ENCODE data around the gene NACC1. TPM values are rescaled to one million over a fixed set of nuclear protein-coding genes. Genes with fewer than 3 reads are reported as not detected.

The NACC1 gene
- total and polyA plus RNA-seq, 4 donors: 0.86 to 24.7 (median 17.7) TPM

GRCh38 chr19:13099073-13099999, 18.7 kb upstream of the NACC1 start:
- Histone ChIP-seq H3K4me3 (ENCODE audit: low read depth in 1 of 3, low read length in 3 of 3) (peak overlapping the region in 1 of 3 donors; percentile 35), H3K27me3 (ENCODE audit: control insufficient read depth in 4 of 4, insufficient read depth in 4 of 4, low read length in 3 of 4) (no peaks in the 10 kb centered on the region), H3K4me1 (ENCODE audit: control insufficient read depth in 4 of 4, insufficient read depth in 4 of 4, low read length in 3 of 4) (peaks cover 12 to 33% (median 23%) of the 10 kb centered on the region in 4 donors), H3K9ac (ENCODE audit: low read depth in 1 of 2, low read length in 2 of 2) (peak overlapping the region in 1 of 2 donors; percentile 47), H3K9me3 (ENCODE audit: control insufficient read depth in 4 of 4, low read length in 3 of 4) (no peaks in the 10 kb centered on the region), H3K36me3 (ENCODE audit: control insufficient read depth in 4 of 4, insufficient read depth in 3 of 4, low read depth in 1 of 4, low read length in 3 of 4) (peaks cover 0 to 6% (median 2%) of the 10 kb centered on the region in 4 donors), H3K27ac (ENCODE audit: low read depth in 1 of 2, low read length in 2 of 2) (peak overlapping the region; percentile 87 to 91)
- peak; percentile 73 for DNase-seq (ENCODE audit: low spot score)
- WGBS: 19% methylated on average over 77 of the region's 77 CpGs
- TF ChIP-seq CTCF (IDR thresholded peaks at IDR 0.05; ENCODE audit: low read depth, low read length, missing input control) (no peak), SP1 (IDR thresholded peaks at IDR 0.05) (peak; percentile 25), ZBTB33 (IDR thresholded peaks at IDR 0.05) (no peak), FOXA2 (IDR thresholded peaks at IDR 0.05) (no peak), GABPA (IDR thresholded peaks at IDR 0.05 in 1 of 2, conservative IDR thresholded peaks at IDR 0.05 in 1 of 2) (peak in 1 of 2 donors; percentile 47)

- no peaks in the 10 kb centered on the region for H3K9me3 ChIP-seq (ENCODE audit: control insufficient read depth in 4 of 4, low read length in 3 of 4)
- peak overlapping the region; percentile 87 to 91 for H3K27ac ChIP-seq (ENCODE audit: low read depth in 1 of 2, low read length in 2 of 2)
- H3K27me3 ChIP-seq (ENCODE audit: control insufficient read depth in 4 of 4, insufficient read depth in 4 of 4, low read length in 3 of 4): no peaks in the 10 kb centered on the region
- peaks cover 0 to 5% (median 0%) of the 10 kb centered on the region in 4 donors for H3K36me3 ChIP-seq (ENCODE audit: control insufficient read depth in 4 of 4, insufficient read depth in 3 of 4, low read depth in 1 of 4, low read length in 3 of 4)
- H3K4me1 ChIP-seq (ENCODE audit: control insufficient read depth in 4 of 4, insufficient read depth in 4 of 4, low read length in 3 of 4): peaks cover 12 to 32% (median 23%) of the 10 kb centered on the region in 4 donors
- peak overlapping the region in 1 of 2 donors; percentile 47 for H3K9ac ChIP-seq (ENCODE audit: low read depth in 1 of 2, low read length in 2 of 2)
- no peak overlapping the region for H3K4me3 ChIP-seq (ENCODE audit: low read depth in 1 of 3, low read length in 3 of 3)
- 78% methylated on average over 12 of the region's 12 CpGs for WGBS
- no peak for DNase-seq (ENCODE audit: low spot score)
- no peak for TF ChIP-seq GABPA (IDR thresholded peaks at IDR 0.05 in 1 of 2, conservative IDR thresholded peaks at IDR 0.05 in 1 of 2)
- no peak for TF ChIP-seq YY1 (IDR thresholded peaks at IDR 0.05)
- no peak for TF ChIP-seq RAD21 (IDR thresholded peaks at IDR 0.05)
- no peak for TF ChIP-seq SP1 (IDR thresholded peaks at IDR 0.05)
- TF ChIP-seq, protein P1, sequence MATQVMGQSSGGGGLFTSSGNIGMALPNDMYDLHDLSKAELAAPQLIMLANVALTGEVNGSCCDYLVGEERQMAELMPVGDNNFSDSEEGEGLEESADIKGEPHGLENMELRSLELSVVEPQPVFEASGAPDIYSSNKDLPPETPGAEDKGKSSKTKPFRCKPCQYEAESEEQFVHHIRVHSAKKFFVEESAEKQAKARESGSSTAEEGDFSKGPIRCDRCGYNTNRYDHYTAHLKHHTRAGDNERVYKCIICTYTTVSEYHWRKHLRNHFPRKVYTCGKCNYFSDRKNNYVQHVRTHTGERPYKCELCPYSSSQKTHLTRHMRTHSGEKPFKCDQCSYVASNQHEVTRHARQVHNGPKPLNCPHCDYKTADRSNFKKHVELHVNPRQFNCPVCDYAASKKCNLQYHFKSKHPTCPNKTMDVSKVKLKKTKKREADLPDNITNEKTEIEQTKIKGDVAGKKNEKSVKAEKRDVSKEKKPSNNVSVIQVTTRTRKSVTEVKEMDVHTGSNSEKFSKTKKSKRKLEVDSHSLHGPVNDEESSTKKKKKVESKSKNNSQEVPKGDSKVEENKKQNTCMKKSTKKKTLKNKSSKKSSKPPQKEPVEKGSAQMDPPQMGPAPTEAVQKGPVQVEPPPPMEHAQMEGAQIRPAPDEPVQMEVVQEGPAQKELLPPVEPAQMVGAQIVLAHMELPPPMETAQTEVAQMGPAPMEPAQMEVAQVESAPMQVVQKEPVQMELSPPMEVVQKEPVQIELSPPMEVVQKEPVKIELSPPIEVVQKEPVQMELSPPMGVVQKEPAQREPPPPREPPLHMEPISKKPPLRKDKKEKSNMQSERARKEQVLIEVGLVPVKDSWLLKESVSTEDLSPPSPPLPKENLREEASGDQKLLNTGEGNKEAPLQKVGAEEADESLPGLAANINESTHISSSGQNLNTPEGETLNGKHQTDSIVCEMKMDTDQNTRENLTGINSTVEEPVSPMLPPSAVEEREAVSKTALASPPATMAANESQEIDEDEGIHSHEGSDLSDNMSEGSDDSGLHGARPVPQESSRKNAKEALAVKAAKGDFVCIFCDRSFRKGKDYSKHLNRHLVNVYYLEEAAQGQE (IDR thresholded peaks at IDR 0.05): no peak
- TF ChIP-seq FOXA1 (IDR thresholded peaks at IDR 0.05): no peak
- TF ChIP-seq, protein P2, sequence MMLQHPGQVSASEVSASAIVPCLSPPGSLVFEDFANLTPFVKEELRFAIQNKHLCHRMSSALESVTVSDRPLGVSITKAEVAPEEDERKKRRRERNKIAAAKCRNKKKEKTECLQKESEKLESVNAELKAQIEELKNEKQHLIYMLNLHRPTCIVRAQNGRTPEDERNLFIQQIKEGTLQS (IDR thresholded peaks at IDR 0.05): no peak
- TF ChIP-seq TAF1 (conservative IDR thresholded peaks at IDR 0.05): no peak
- TF ChIP-seq HNF4A (conservative IDR thresholded peaks at IDR 0.05): no peak
- TF ChIP-seq EGR1 (IDR thresholded peaks at IDR 0.05; ENCODE audit: low read depth in 2 of 2): no peak
- no peak for TF ChIP-seq JUND (IDR thresholded peaks at IDR 0.05)
- TF ChIP-seq RXRA (IDR thresholded peaks at IDR 0.05): no peak
- no peak for TF ChIP-seq MAX (IDR thresholded peaks at IDR 0.05)
- no peak for TF ChIP-seq NR2F2 (IDR thresholded peaks at IDR 0.05)
- no peak for TF ChIP-seq FOXA2 (IDR thresholded peaks at IDR 0.05)
- no peak for TF ChIP-seq ZBTB33 (IDR thresholded peaks at IDR 0.05)
- TF ChIP-seq CTCF (IDR thresholded peaks at IDR 0.05; ENCODE audit: low read depth, low read length, missing input control): no peak
Observed at GRCh38 chr19:13100031-13100588, 18.0 kb upstream of the NACC1 start.
